GM04504 (cell line): ENCODE results near the gene ERFE.
A peak's percentile ranks its signal among the peaks of the same experiment; 100 is the strongest.

Experiments
- DNase-seq: peaks from one replicate; pipeline ENCODE4 v3.0.0-alpha.2; 2012; ENCODE audit warnings: low read depth

ERFE gene

DNA sequence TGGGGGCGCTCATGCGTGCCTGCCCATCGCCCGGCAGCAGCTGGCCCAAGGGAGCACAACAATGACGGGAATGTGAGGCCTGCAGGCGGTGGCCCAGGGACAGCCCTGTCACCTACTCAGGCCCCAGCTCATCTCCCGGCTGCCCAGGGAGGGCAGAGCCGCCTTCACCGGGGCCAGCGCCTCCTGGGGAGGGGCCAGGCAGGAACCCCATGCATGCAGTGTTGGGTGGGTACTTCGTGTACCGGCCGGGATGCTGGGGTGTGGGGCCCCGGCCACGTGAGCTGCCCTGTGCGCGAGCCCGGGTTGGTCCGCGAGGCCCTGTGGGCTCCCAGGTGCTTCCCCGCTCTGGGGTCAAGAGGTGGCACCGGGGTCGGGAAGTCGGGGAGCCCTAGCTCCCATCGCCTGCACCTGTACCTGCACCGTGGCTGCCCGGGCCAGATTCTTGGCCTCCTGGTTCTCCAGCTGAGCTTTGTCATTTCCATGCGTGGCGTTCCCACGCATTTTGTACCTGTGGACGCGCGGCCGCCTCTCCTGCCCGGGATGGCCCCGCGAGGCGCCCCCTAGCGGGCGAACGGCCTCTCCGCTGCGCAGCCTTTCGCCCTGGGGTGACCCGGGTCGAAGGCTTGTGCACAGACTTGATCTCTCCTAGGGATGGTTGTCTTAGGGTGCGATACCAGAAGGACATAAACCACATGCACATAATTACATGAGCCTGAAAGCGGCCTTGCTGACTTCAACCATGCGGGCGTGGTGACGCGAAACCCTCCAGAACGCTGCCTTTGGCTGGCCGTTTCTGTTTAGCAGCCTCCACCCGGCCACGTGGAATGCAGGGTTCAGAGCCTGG lies 19.4 kb upstream of the ERFE start:
- no peak for DNase-seq

DNA sequence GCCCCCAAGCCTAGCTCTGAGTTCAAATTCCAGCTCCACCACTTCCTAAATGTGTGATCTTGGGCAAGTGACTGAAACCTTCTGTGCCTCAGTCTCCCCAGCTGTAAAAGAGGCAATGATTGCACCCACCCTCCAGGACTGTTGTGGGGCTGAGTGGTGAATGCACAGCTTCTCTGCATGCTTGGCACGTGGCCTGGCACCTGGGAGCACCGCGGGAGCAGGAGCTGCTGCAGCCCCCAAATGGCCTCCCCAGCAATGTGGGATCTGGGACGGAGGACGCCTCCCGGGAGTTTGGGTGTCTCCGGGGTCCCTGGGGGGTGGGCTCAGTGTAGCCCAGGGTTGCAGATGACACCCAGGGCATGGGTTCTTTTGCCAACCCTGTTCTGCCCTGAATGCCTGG lies 18.7 kb upstream of the ERFE start:
- no peak for DNase-seq

DNA sequence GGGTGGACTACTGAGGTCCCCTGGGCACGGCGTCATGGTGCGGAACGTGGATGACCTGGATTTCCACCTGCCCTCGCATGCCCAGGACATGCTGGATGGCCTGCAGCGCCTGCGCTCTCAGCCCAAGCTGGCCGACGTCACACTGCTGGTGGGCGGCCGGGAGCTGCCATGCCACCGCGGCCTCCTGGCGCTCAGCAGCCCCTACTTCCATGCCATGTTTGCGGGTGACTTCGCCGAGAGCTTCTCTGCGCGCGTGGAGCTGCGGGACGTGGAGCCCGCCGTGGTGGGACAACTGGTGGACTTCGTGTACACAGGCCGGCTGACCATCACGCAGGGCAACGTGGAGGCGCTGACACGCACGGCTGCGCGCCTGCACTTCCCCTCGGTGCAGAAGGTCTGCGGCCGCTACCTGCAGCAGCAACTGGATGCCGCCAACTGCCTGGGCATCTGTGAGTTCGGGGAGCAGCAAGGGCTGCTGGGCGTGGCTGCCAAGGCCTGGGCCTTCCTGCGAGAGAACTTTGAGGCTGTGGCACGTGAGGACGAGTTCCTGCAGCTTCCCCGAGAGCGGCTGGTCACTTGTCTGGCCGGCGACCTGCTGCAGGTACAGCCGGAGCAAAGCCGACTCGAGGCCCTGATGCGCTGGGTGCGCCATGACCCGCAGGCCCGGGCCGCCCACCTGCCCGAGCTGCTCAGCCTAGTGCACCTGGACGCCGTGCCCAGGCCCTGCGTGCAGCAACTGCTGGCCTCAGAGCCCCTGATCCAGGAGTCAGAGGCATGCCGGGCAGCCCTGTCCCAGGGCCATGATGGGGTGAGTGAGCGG lies 17.8 kb upstream of the ERFE start:
- DNase-seq: no peak

DNA sequence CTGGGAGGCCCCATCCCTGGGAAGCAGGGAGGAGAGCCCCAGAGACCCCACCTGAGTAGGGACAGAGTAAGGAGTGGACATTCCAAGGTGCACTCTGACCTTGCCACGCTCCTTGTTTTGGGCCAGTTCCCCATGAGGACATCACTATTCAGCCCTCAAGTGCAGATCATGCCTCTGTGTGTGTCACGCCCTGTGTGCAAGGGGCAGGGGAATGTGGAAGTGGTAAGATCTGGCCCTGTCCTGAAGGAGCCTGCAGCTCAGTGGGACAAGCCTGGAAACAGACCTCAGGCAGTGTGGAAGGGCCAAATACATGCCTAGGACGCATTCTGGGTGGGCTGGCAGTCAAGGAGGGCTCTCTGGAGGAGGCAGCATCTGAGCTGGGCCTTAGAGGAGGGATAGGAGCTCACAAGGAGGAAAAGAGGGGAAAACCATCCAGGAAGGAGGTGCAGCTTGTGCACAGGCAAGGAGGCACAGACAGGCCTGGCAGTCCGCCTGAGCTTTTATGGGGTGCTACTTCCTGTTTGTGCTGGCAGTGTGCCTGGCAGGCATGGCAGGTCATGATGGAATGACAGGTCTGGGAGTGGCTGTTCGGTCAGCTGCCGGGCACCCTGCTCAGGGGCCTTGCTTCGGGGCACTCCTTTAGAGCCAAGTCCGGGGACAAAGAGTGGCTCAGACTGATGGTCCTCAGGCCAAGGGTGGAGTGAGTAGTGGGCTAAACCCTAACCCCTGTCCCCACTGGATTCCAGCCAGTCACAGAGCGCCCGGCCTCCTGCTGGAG lies 17.0 kb upstream of the ERFE start:
- peak; percentile 19 for DNase-seq

DNA sequence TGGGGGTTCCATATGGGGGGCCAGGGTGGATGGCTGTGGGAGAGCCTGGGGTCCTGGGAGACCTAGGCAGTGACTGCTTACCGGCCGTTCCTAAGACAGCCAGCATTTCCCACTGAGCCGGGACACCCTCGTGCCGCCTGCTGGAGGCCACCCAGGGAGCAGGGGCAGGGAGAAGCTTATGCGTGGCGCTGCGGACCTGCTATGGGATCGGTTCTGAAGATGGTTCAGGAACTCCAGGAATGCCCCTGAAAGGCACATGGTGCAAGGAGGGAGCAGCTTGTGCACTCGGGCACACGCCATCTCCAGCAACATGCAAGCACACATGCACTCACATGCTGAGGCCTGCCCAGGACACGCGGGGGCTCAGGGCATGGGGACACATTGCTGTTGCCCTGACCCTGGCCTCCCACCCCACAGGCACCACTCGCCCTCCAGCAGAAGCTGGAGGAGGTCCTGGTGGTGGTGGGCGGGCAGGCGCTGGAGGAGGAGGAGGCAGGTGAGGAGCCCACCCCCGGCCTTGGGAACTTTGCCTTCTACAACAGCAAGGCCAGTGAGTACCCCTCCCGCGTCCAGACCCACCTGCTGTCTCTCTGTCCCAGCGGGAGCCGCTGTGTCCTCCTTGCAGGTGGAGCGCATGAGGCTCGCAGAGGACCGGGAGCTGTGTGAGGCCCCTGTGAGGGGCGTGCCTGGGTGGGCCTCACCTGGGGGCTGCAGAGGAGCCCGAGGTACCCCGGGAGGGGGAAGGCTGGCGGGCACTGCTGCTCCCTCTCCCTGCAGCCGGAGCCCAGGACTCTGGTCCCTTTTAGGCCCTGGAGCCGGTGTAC lies 16.2 kb upstream of the ERFE start:
- no peak for DNase-seq

DNA sequence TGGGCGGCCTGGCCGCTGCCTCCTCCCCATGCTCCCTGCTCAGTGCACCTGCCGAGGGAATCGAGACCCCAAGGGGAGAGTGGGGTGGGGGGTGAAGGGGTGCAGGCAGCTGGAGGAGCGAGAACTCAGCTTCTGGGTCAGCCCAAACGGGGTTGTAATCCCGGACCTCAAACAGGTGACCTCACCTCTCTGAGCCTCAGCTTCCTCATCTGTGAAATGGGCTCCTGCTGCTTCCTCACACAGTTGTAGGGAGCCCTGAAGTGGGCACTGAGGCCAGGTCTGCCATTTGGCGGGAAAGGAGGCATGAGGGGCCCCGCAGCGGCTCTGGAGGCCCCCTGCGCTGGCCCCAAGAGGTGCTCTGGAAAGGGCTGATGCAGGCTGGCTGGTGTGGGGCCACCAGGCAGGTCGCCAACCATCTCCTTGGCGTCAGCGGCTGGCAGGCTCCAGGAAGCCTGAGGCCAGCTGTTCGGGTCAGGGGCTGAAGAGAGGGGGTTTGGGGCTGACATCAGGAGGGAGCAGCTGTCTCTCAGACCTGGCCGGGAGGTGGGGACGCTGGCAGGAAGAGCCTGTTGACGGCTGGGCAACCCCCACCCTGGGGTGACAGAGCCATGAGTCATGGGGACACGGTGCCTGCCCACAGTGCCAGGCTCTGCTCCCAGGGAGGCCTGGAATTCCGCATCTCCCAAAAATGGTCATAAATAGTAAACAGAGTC lies 15.4 kb upstream of the ERFE start:
- peak; percentile 48 for DNase-seq

DNA sequence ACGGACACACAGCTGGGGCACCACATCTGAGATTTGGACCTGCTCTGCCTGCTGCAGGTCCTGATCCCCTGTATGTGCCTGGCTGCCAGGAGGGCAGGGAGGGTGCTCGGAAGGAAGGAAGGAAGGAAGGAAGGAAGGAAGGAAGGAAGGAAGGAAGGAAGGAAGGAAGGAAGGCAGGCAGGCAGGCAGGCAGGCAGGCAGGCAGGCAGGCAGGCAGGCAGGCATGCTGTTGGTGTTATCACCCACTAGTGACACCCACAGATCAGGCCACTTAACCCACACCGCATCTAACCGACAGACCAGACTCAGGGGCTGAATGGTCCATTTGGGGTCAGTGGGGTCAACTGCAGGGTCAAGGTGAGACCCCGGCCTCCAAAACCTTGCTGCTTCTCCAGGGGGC lies 14.5 kb upstream of the ERFE start:
- no peak for DNase-seq

DNA sequence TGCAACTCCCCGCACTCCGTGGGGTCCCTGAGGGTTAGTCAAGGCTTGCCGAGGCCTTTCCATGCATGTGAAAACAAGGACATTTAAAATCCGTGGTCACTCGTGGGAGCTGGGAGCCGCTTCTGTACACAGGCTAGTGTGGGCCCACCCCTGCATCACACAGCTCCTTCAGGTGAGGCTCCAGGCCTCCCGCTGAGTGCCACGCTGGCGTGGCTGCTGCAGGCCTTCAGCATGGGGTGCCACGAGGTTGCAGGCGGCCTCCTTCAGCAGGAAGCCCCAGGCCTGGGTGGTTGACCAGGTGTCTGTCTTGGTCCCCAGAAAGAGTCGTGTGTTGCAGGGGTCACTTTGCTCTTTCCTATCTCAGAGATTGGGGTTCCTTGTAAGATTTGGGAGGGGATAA lies 13.7 kb upstream of the ERFE start:
- no peak for DNase-seq

DNA sequence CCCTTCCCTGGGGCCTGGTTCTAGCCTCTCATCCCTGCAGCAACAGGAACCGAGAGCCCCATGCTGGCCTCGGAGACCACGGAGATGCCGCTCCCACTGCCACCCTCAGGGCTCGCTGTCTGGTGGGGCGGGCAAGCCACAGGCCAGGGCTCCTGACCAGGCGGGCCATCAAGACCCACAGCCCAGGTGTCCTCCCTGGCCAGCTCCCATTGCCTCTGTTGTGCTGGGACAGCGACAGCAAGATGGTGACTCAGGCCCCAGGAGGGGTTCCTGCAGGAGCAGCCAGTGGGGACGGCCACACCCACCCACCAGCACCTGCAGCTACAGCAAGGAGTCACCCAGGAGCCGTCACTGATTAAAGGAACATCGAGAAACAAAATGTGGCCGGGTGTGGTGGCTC lies 12.9 kb upstream of the ERFE start:
- DNase-seq: no peak

DNA sequence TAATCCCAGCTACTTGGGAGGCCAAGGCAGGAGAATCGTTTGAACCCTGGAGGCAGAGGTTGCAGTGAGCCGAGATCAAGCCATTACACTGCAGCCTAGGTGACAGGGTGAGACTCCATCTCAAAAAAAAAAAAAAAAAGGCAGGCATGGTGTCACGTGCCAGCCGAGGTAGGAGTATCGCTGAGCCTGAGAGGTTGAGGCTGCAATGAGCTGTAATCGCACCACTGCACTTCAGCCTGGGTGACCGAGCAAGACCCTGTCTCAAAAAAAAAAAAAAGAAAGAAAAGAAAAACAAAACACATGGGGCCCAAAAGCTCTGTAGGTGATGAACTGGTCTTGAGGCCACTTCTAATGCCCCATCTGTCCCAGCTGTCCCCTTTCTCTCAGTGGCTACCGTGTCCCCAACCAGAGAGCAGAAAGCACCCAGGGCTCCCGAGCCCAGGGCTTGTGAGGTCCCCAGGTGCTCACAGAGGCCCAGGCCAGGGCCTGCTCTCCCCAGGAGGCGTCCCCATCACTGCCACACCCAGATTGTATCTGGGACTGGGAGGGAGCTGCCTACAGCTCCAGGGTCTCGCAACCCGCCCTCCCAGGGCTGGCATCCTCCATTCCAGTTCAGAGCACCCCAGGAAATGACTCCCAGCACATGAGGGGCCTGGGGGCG lies 11.8 kb upstream of the ERFE start:
- DNase-seq: no peak

DNA sequence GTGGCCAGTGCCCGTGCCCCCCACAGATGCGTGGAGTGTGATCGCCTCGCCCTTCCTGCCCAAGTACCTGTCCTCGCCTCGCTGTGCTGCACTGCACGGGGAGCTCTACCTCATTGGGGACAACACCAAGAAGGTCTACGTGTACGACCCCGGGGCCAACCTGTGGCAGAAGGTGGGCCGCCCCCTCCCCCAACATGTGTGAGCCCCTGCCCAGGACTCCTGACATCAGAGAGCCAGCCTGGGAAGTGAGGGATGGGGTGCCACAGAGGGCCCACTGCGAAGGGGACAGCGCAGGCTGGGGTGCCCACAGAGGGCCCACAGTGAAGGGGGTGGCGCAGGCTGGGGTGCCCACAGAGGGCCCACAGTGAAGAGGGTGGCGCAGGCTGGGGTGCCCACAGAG lies 9.8 kb upstream of the ERFE start:
- no peak for DNase-seq

DNA sequence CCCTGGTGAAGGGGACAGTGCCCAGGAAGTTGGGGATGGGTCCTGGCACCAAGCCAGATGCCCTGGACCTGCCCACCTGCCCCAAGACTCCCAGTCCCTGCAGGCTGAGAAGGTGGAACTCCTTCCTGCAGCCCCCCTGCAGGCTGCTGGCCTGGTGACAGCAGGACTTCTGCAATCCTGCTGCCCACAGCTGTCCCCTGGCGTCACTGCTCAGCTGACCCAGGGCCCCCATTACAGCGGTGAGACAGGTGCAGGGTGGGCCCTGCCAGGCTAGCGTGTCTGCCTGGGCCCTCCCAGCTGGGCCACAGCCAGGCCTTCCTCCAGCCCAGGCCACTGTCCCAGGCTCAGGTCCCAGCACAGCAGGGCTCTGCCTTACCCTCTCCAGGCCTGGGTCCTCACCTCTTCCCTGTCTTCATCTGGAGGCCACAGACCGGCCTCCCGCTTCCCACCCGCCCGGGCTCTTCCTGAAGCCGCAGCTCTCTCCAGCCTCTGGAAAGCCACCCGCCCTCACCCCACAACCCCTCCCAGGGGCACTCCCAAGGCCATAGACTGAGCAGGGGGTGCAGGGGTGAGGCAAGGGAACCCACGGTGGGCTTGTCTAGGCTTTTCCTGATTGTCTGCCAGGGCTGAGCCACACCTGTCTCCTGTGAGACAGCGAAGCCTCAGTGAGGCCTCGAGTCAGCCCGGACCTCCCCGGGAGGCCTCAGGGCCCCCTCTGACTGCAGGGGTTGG lies 8.8 kb upstream of the ERFE start:
- DNase-seq: no peak

DNA sequence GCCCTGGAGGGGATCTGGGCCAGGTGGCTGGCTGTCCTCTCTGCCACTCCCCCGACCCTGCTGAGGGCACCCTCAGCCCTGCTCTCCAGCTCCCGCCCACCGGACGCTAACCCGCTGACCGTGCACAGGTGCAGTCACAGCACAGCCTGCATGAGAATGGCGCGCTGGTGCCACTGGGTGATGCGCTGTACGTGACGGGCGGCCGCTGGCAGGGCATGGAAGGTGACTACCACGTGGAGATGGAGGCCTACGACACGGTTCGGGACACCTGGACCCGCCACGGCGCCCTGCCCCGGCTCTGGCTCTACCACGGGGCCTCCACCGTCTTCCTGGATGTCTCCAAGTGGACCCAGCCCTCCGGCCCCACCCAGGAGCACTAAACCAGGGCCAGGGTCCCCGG lies 8.1 kb upstream of the ERFE start:
- DNase-seq: no peak

DNA sequence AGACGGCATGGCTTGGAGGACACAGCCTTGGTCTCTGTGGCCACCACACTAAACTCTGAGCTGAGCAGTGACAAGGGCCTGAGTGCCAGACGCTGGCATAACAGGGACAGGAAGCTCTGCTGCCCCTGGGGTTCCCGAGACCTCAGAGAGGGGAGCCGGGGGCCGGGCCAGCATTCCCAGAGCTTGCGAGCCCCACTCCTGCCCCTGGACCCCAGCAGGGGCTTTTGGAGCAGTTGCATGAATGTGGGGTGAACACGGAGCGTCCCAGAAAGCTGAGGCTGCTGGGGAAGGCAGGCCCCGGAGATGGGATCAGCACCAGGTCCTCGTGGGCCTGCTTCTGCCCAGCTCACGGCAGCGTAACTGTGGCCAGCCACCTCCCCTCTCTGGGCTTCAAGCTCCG lies 7.6 kb upstream of the ERFE start:
- DNase-seq: no peak

DNA sequence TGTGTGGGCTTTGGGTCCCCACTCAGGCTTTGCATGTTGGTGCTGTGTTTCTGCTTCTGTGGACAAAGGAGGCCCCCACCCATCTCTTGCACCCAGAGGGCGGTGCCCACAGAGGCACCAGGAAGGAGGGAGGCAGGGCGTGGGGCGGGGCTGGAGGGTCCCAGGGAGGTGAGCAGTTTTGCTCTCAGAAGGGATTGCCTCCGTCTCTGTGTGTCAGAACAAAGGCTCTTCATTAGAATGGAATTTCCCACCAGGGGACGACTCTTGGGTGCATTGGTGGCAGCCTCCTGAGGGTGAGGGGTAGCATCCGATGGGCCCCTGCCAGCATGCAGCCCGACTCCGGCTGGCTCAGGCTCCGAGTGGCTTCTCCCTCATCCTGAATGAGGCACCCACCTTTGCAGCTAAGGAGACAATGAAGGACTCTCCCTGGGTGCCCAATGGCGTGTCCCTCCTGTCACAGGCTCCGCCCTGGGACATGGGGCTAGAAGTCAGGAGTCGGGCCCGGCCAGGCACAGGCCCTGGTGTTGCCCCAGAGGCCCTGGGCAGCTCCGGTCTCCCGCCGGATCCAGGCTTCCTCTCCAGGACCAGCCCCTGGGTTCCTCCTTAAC lies 7.0 kb upstream of the ERFE start:
- DNase-seq: no peak

DNA sequence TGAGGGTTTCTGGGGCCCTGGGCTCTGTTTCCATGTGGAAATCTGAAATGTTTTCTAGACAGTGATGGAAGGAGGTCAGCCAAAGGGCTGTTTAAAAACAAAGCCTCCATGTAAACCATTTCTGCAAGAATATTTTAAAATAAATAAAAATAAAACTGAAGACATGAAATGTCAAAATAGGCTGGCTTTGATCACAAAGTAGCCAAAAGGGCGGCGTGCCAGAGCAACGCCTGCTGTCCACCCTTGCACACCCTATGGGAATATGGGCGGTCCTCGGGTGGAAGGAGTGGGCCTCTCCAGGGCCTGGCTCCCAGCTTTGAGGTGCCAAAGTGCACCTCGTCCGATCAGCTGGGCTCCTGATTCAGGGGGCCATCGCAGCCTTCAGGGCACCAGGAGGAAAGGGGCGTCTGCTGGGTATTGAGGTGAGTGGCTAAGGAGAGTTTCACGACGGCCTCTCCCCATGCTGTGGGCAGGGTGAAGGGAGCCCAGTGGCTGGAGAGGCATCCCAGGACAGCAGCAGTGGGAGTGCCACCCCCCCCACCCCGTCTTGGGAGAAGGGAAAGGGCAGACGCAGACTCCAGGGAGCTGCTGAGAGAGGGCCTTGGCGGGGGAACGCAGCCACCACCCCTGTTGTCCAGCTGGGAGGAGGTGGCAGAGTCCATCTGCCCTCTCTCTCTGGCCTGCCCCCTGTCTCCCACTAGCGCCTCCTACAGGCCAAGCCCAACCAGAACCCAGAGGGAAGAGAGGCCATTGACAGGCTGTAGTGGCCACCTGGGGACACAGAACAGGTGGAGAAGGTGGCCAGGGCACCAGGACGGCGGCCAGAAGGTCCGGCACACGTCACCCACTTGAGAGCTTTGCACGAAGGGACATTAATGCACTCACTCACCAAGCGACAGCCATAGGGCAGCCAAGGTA lies 5.7 kb upstream of the ERFE start:
- no peak for DNase-seq

DNA sequence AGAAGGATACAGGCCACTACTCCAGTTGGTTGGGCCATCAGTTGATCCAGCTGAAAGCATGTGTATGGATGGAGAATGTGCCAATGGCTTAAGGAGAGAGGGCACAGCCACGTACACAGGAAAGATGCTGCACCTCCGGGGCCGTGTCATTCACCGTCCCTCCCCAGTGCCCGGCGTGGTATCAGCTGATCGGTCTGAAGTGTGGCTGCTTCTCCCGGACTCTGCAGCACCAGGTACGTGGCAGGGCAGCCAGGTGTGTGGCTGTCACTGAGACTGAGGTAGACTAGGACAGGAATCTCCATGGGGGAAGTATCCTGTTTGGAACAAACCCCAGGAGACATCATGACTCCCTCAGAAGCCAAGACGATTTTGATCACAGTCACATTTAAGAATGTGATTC lies 4.2 kb upstream of the ERFE start:
- no peak for DNase-seq

DNA sequence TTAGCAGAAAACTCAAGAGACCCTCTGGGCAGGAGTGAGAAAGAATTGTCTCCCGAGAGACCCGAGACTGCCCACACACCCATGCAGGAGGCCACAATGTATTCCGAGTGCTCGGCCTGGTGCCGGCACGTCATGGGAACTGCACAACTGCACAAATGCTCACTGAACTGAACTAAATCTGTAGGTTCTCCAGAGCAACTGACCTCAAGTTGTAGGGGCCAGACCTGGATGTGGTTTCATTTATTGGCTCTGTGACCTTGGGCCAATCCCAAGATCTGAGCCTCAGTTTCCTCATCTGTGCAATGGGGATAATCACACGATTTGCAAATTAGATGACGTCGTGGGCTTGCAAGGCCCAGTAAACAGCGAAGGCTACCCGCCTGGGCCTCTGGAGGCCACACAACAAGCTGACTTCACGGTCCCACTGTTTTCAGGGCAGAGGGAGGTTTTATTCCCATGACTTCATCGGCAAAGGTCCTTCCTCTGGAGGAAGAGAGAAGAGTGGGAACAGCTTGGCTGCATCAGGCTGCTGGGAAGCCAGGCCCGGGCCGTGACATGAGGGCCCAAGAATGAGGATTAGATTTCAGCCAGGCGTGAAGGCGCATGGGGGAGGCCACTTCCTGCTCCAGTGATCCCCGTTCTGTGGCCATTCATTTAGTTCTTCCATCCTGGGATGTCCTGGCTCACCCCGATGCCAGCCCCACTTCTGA lies 3.6 kb upstream of the ERFE start:
- DNase-seq: no peak
